C4-2B (cell line): ENCODE results near the gene GALNTL6.

ENCODE experiments used
- CTCF ChIP-seq: fragments of 450-650 bp; conservative IDR thresholded peaks from 2 replicates; pipeline ENCODE4 v1.5.1; 2017; ENCODE audit warnings: mild to moderate bottlenecking
- ZFX ChIP-seq: fragments of 450-650 bp; IDR thresholded peaks from 2 replicates; pipeline ENCODE4 v1.6.1; 2017

GRCh38 chr4:173061160-173061559 lies 1248.0 kb downstream of the GALNTL6 start:
- TF ChIP-seq CTCF: no peak
- TF ChIP-seq ZFX: no peak
